ENCODE data around the gene ATP9B. TPM values are rescaled to one million over a fixed set of nuclear protein-coding genes. Genes with fewer than 3 reads are reported as not detected.
A peak's percentile ranks its signal among the peaks of the same experiment; 100 is the strongest.

ATP9B gene
- total RNA-seq, 3 donors from 2014 or later (not counting 1 experiment from before 2014, with no cell fraction given), result 66.0 to 78.9 (median 68.0) TPM

DNA sequence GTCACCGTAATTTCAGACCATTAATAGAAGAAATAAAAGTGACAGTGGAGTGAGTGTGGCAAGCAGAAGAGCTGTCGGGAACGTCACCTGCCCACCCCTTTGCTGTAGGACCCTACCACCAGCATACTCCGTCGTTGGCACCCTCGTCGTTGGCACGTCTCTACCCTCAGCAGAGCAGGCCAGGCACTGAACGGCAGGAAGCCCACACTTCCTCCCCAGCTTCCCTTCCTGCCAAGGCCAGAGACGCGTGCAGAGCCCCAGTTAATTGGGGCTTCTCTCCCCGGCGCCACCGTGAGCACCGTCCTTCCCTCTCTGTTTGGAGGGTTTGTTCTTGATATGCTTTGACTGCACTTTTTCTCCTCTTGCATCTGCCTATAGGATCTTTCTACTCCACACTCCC, 299.5 kb downstream of the ATP9B start:
- H3K4me1 Mint-ChIP-seq, result peaks cover 15 to 18% of the 10 kb centered on the region in 2 donors

DNA sequence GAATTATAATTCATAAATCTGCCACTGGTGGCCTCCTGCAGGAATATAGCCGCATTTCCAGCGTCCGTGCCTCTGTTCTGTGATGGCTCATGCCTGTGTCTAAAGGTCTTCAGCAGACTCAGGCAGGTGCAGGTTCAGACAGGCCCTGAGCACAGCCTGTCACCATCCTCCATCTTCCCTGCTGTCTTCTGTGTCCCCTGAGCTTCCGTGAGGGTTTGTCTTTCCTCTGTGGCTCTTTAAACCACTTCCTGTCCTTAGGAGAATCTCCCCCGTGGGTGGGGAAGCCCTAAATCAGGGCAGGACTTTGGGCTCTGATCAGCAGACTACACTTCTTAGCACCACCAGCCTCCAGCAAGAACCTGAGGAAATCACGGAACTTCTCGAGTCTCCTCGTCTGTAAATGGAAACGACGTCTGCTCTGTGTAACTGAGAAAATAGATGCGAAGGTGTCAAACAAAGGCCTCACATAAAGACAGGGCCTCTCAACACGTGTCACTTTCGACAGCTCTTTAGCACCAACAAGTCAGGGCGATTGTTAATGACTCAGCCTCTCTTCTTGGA, 302.4 kb downstream of the ATP9B start:
- intact Hi-C loops (cut with micrococcal nuclease), result no loop called here
- peaks cover 4% of the 10 kb centered on the region for H3K36me3 ChIP-seq (ENCODE audit: control insufficient read depth, insufficient read depth, low read length)
- no peaks in the 10 kb centered on the region for H3K36me3 Mint-ChIP-seq
- H3K27ac ChIP-seq (ENCODE audit: low read length), result no peak overlapping the region
- peak overlapping the region in 1 of 2 donors; percentile 74 for H3K27ac Mint-ChIP-seq
- DNase-seq (peak in 1 of 2 donors; percentile 34), ATAC-seq (peak in 2 of 3 donors; percentile 24 to 32)
- 57% methylated on average over 14 of the region's 14 CpGs for WGBS (ENCODE audit: insufficient coverage)
- H3K4me3 ChIP-seq (ENCODE audit: low read length), result no peak overlapping the region
- no peaks in the 10 kb centered on the region for H3K27me3 Mint-ChIP-seq (ENCODE audit: low read depth in 2 of 2)
- no peaks in the 10 kb centered on the region for H3K9me3 Mint-ChIP-seq
- no peaks in the 10 kb centered on the region for H3K9me3 ChIP-seq (ENCODE audit: control insufficient read depth, insufficient read depth, low read length)
- peaks cover 15 to 18% of the 10 kb centered on the region in 2 donors for H3K4me1 Mint-ChIP-seq
- H3K4me1 ChIP-seq (ENCODE audit: control insufficient read depth, insufficient read depth, low read length), result peaks cover 19% of the 10 kb centered on the region
- TF ChIP-seq, protein P1, sequence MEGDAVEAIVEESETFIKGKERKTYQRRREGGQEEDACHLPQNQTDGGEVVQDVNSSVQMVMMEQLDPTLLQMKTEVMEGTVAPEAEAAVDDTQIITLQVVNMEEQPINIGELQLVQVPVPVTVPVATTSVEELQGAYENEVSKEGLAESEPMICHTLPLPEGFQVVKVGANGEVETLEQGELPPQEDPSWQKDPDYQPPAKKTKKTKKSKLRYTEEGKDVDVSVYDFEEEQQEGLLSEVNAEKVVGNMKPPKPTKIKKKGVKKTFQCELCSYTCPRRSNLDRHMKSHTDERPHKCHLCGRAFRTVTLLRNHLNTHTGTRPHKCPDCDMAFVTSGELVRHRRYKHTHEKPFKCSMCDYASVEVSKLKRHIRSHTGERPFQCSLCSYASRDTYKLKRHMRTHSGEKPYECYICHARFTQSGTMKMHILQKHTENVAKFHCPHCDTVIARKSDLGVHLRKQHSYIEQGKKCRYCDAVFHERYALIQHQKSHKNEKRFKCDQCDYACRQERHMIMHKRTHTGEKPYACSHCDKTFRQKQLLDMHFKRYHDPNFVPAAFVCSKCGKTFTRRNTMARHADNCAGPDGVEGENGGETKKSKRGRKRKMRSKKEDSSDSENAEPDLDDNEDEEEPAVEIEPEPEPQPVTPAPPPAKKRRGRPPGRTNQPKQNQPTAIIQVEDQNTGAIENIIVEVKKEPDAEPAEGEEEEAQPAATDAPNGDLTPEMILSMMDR (IDR thresholded peaks at IDR 0.05), result no peak
- no peak overlapping the region for H3K4me3 Mint-ChIP-seq
- H3K27me3 ChIP-seq (ENCODE audit: control insufficient read depth, insufficient read depth, low read length), result no peaks in the 10 kb centered on the region

More for the DNA sequence above, 299.5 kb downstream of the ATP9B start:
- no peaks in the 10 kb centered on the region for H3K27me3 ChIP-seq (ENCODE audit: control insufficient read depth, insufficient read depth, low read length)
- H3K36me3 ChIP-seq (ENCODE audit: control insufficient read depth, insufficient read depth, low read length), result peaks cover 7% of the 10 kb centered on the region
- peaks cover 19% of the 10 kb centered on the region for H3K4me1 ChIP-seq (ENCODE audit: control insufficient read depth, insufficient read depth, low read length)
- TF ChIP-seq, protein P1 (IDR thresholded peaks at IDR 0.05), result no peak
- Mint-ChIP-seq H3K27ac (peak overlapping the region in 1 of 2 donors; percentile 61), H3K36me3 (peaks cover under 1% of the 10 kb centered on the region), H3K9me3 (no peaks in the 10 kb centered on the region), H3K27me3 (ENCODE audit: low read depth in 2 of 2) (no peaks in the 10 kb centered on the region), H3K4me3 (no peak overlapping the region)
- intact Hi-C loops (cut with micrococcal nuclease), result no loop called here
- WGBS (ENCODE audit: insufficient coverage), result 6% methylated on average over 11 of the region's 15 CpGs
- no peaks in the 10 kb centered on the region for H3K9me3 ChIP-seq (ENCODE audit: control insufficient read depth, insufficient read depth, low read length)
- no peak overlapping the region for H3K4me3 ChIP-seq (ENCODE audit: low read length)
- H3K27ac ChIP-seq (ENCODE audit: low read length), result no peak overlapping the region
- ATAC-seq, result peak; percentile 44 to 61 (median 61)
- DNase-seq, result peak in 1 of 2 donors; percentile 46

DNA sequence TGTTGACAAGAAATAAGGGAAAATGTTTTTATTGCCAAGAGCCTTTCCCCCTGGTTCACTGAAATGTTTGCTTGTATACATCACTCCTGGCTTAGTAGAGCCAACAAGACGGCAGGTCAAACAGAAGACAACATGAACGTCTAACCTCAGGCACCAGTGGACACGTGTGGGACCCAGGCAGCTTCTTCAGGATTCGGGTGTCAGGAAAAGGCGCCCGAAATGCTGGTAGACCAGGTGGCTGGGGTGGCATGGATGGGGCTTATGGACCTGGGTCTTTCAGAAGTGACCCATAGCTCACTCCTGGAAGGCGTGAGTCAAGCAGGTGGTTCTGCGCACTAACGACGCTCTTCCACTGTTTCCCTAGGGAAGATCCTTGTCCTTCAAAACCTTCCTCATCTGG, 303.3 kb downstream of the ATP9B start:
- H3K27ac Mint-ChIP-seq, result no peak overlapping the region

More for the DNA sequence above, 303.3 kb downstream of the ATP9B start:
- Mint-ChIP-seq H3K27me3 (ENCODE audit: low read depth in 2 of 2) (no peaks in the 10 kb centered on the region), H3K4me3 (no peak overlapping the region), H3K4me1 (peaks cover 15 to 18% of the 10 kb centered on the region in 2 donors), H3K9me3 (no peaks in the 10 kb centered on the region), H3K36me3 (no peaks in the 10 kb centered on the region)
- 97% methylated on average over 10 of the region's 10 CpGs for WGBS (ENCODE audit: insufficient coverage)
- peaks cover 7% of the 10 kb centered on the region for H3K36me3 ChIP-seq (ENCODE audit: control insufficient read depth, insufficient read depth, low read length)
- no peaks in the 10 kb centered on the region for H3K9me3 ChIP-seq (ENCODE audit: control insufficient read depth, insufficient read depth, low read length)
- DNase-seq (no peak), ATAC-seq (no peak)
- no peaks in the 10 kb centered on the region for H3K27me3 ChIP-seq (ENCODE audit: control insufficient read depth, insufficient read depth, low read length)
- H3K27ac ChIP-seq (ENCODE audit: low read length), result no peak overlapping the region
- TF ChIP-seq, protein P1 (IDR thresholded peaks at IDR 0.05), result no peak
- H3K4me1 ChIP-seq (ENCODE audit: control insufficient read depth, insufficient read depth, low read length), result peaks cover 19% of the 10 kb centered on the region
- H3K4me3 ChIP-seq (ENCODE audit: low read length), result no peak overlapping the region
- intact Hi-C loops (cut with micrococcal nuclease), result no loop called here

All from natural killer cell (primary cell).